Erythroblast (primary cell): Measurements from ENCODE around the gene HOXC13.

Experiments used
- GATA1 ChIP-seq: IDR thresholded peaks from 2 replicates; pipeline ENCODE4 v1.6.1; 2011; ENCODE audit warnings: low read depth, mild to moderate bottlenecking, control low read depth, low read length, moderate library complexity
- POLR2A ChIP-seq: IDR thresholded peaks from 2 replicates; pipeline ENCODE4 v1.6.1; 2011; ENCODE audit warnings: mild to moderate bottlenecking, low read length

GRCh38 chr12:53995378-53996239 is 57.0 kb downstream of the HOXC13 start:
- no peak for TF ChIP-seq POLR2A
- no peak for TF ChIP-seq GATA1
